Esophagus muscularis mucosa (tissue), 3 donors: ENCODE data around the gene ZNF451.

ENCODE experiments used
- CTCF ChIP-seq, 3 experiments: fragments of 200-600 bp in 2 of 3; fragments of 450-650 bp in 1 of 3; sonication (generic) in 2 of 3; IDR thresholded peaks; one replicate each; pipeline ENCODE4 v1.5.1; 2017 to 2019; ENCODE audit warnings: antibody characterized with exemption in 3 of 3, mild to moderate bottlenecking in 2 of 3, moderate library complexity in 1 of 3
- POLR2A ChIP-seq: fragments of 450-650 bp; IDR thresholded peaks from one replicate; pipeline ENCODE4 v1.6.1; 2017; ENCODE audit warnings: antibody characterized with exemption, moderate library complexity, mild to moderate bottlenecking, low read depth
- POLR2AphosphoS5 ChIP-seq, 2 donors: sonication (generic); formaldehyde crosslinking; IDR thresholded peaks; one replicate each; pipeline ENCODE4 v1.6.1; 2017; ENCODE audit warnings: antibody characterized with exemption in 2 of 2

GRCh38 chr6:57134954-57135353 is 45.0 kb downstream of the ZNF451 start:
- TF ChIP-seq CTCF (IDR thresholded peaks at IDR 0.05): no peak
- no peak for TF ChIP-seq POLR2A
- TF ChIP-seq POLR2AphosphoS5 (IDR thresholded peaks at IDR 0.05): no peak
